ENCODE measurements around the gene FBH1. TPM values are rescaled to one million over a fixed set of nuclear protein-coding genes. Genes with fewer than 3 reads are reported as not detected.

FBH1 gene
- total and polyA plus RNA-seq, 9 of the 15 experiments (the other 6 are each of a cell fraction or from before 2014, with no cell fraction given) = 13.4 to 108 (median 77.8) TPM

GRCh38 chr10:5917305-5917704, 27.3 kb downstream of the FBH1 start:
- no peaks in the 10 kb centered on the region for H3K79me2 ChIP-seq (ENCODE audit: control insufficient read depth, insufficient read depth, low read length)
- ChIA-PET POLR2A (interaction anchor here (1.2 kb wide), 1 partner anchor 13 kb away, joined by 3 read pairs; no protein-coding TSS in a partner anchor), CTCF (ENCODE audit: low intra/inter-chr PET ratio) (interaction anchor here (0.6 kb wide), 1 partner anchor 477 kb away, joined by 3 read pairs; no protein-coding TSS in a partner anchor)
- H3K4me1 ChIP-seq (replicated peaks in 1 of 2; ENCODE audit: control insufficient read depth in 2 of 2, insufficient read depth in 2 of 2, low read length in 2 of 2) = no peaks in the 10 kb centered on the region
- intact Hi-C loops (cut with micrococcal nuclease) (no loop called here), in situ Hi-C loops (cut with MboI) (no loop called here)
- DNase-seq (ENCODE audit: extremely low read depth in 1 of 4, low spot score in 3 of 4) = no peak
- no peaks in the 10 kb centered on the region for H3K9me3 ChIP-seq (replicated peaks; ENCODE audit: control insufficient read depth, insufficient read depth, low read depth, low read length)
- WGBS (ENCODE audit: insufficient coverage, low coverage, missing lambda C conversion rate) = 90% methylated on average over 13 of the region's 13 CpGs
- H4K20me1 ChIP-seq (replicated peaks; ENCODE audit: control insufficient read depth, insufficient read depth, low read length) = no peaks in the 10 kb centered on the region
- H3K4me3 ChIP-seq = no peak overlapping the region
- peaks cover 97% of the 10 kb centered on the region for H3K36me3 ChIP-seq (ENCODE audit: control insufficient read depth, insufficient read depth, low read length)
- no peak overlapping the region for H3K27ac ChIP-seq (ENCODE audit: extremely low read depth, low read depth, low read length)
- no peaks in the 10 kb centered on the region for H3K27me3 ChIP-seq (ENCODE audit: control insufficient read depth in 2 of 2, insufficient read depth in 2 of 2, low read length in 2 of 2)
- no peak for FAIRE-seq
- ATAC-seq = no peak
- H2AFZ ChIP-seq (ENCODE audit: low read depth, low read length) = no peak overlapping the region
- no peak for TF ChIP-seq ZNF165 (CRISPR knock-in tag; IDR thresholded peaks at IDR 0.05; ENCODE audit: borderline replicate concordance)
- TF ChIP-seq, protein P1, sequence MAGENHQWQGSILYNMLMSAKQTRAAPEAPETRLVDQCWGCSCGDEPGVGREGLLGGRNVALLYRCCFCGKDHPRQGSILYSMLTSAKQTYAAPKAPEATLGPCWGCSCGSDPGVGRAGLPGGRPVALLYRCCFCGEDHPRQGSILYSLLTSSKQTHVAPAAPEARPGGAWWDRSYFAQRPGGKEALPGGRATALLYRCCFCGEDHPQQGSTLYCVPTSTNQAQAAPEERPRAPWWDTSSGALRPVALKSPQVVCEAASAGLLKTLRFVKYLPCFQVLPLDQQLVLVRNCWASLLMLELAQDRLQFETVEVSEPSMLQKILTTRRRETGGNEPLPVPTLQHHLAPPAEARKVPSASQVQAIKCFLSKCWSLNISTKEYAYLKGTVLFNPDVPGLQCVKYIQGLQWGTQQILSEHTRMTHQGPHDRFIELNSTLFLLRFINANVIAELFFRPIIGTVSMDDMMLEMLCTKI (IDR thresholded peaks at IDR 0.05; ENCODE audit: partially characterized antibody) = no peak
- TF ChIP-seq CBX1 (IDR thresholded peaks at IDR 0.05; ENCODE audit: low read depth) = no peak
- TF ChIP-seq TAF9B (IDR thresholded peaks at IDR 0.05; ENCODE audit: partially characterized antibody) = no peak
- TF ChIP-seq, protein P2, sequence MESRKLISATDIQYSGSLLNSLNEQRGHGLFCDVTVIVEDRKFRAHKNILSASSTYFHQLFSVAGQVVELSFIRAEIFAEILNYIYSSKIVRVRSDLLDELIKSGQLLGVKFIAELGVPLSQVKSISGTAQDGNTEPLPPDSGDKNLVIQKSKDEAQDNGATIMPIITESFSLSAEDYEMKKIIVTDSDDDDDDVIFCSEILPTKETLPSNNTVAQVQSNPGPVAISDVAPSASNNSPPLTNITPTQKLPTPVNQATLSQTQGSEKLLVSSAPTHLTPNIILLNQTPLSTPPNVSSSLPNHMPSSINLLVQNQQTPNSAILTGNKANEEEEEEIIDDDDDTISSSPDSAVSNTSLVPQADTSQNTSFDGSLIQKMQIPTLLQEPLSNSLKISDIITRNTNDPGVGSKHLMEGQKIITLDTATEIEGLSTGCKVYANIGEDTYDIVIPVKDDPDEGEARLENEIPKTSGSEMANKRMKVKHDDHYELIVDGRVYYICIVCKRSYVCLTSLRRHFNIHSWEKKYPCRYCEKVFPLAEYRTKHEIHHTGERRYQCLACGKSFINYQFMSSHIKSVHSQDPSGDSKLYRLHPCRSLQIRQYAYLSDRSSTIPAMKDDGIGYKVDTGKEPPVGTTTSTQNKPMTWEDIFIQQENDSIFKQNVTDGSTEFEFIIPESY (CRISPR knock-in tag; IDR thresholded peaks at IDR 0.05) = peak; percentile 85
- TF ChIP-seq E2F4 (CRISPR knock-in tag; IDR thresholded peaks at IDR 0.05; ENCODE audit: low read depth) = no peak
- no peak for TF ChIP-seq ZNF398 (CRISPR knock-in tag; IDR thresholded peaks at IDR 0.05)
- no peak for TF ChIP-seq ZNF586 (CRISPR knock-in tag; conservative IDR thresholded peaks at IDR 0.05)
- no peak for TF ChIP-seq TCF3 (CRISPR knock-in tag; IDR thresholded peaks at IDR 0.05)
- no peak for TF ChIP-seq MEF2A (IDR thresholded peaks at IDR 0.05; ENCODE audit: control insufficient read depth, low read depth, low read length)
- TF ChIP-seq POLR2G (IDR thresholded peaks at IDR 0.05; ENCODE audit: low read depth, low read length) = 0 out of 2 replicates have a peak, but pooled peaks have one; percentile 16
- no peak for TF ChIP-seq ZKSCAN1 (IDR thresholded peaks at IDR 0.05; ENCODE audit: low read depth, low read length)
- no peak for TF ChIP-seq ARNT (IDR thresholded peaks at IDR 0.05)
- no peaks in the 10 kb centered on the region for H3K9me1 ChIP-seq (ENCODE audit: control insufficient read depth, insufficient read depth, low read length)
- H3K4me2 ChIP-seq (ENCODE audit: insufficient read depth, low read length) = no peak overlapping the region
- no peak overlapping the region for H3K9ac ChIP-seq (ENCODE audit: insufficient read depth in 1 of 2, low read depth in 2 of 2, low read length in 2 of 2)
- no TSS peak for BruUV-seq (replicated peaks)

All from K562 (cell line).